GM23248 (cell line): ENCODE measurements around the gene AP4E1.

Experiments
- EZH2 ChIP-seq: fragments of 200-600 bp; sonication (generic); IDR thresholded peaks from 2 replicates; pipeline ENCODE4 v1.6.1; 2018; ENCODE audit warnings: antibody characterized with exemption, mild to moderate bottlenecking; ENCODE audit not compliant: insufficient read depth, poor library complexity, severe bottlenecking
- EZH2phosphoT487 ChIP-seq: fragments of 200-600 bp; sonication (generic); IDR thresholded peaks from 2 replicates; pipeline ENCODE4 v1.6.1; 2018; ENCODE audit warnings: antibody characterized with exemption, moderate library complexity, mild to moderate bottlenecking, low read depth; ENCODE audit not compliant: insufficient read depth

GRCh38 chr15:50973605-50974004 is 65.1 kb downstream of the AP4E1 start:
- no peak for TF ChIP-seq EZH2
- no peak for TF ChIP-seq EZH2phosphoT487
